ENCODE measurements around the gene ATP8B1. TPM values are rescaled to one million over a fixed set of nuclear protein-coding genes. Genes with fewer than 3 reads are reported as not detected.

ATP8B1 gene
- total RNA-seq, 1 experiment from 2014 or later, result 1.1 TPM

- peaks cover 2% of the 10 kb centered on the region; the same call in 1 of the 2 replicates for H3K4me1 ChIP-seq (ENCODE audit: insufficient read depth, low read length)
- no peaks in the 10 kb centered on the region for H3K36me3 Mint-ChIP-seq (ENCODE audit: insufficient read depth in 1 of 3, low read depth in 3 of 3)
- H3K56ac ChIP-seq (ENCODE audit: insufficient read length, low read depth, low read length), result no peak overlapping the region
- H4K5ac ChIP-seq (ENCODE audit: insufficient read length, low read depth, low read length), result no peak overlapping the region
- H3K4ac ChIP-seq (ENCODE audit: low read depth, low read length), result no peak overlapping the region
- DNase-seq, result no peak
- H3K27ac ChIP-seq (ENCODE audit: insufficient read length, low read depth, low read length), result no peak overlapping the region
- H2BK120ac ChIP-seq (ENCODE audit: low read depth, low read length, poor library complexity, severe bottlenecking), result no peak overlapping the region
- H3K27me3 ChIP-seq (ENCODE audit: insufficient read depth, low read length), result no peaks in the 10 kb centered on the region
- no peaks in the 10 kb centered on the region for H3K79me1 ChIP-seq (ENCODE audit: insufficient read depth, low read depth, low read length, poor library complexity, severe bottlenecking)
- no peak overlapping the region for H3K9ac ChIP-seq (ENCODE audit: extremely low read depth, insufficient read length, low read length)
- H2BK5ac ChIP-seq (ENCODE audit: insufficient read length, low read length), result no peak overlapping the region
- H2BK15ac ChIP-seq (ENCODE audit: low read depth, low read length), result no peak overlapping the region
- H4K20me1 ChIP-seq (ENCODE audit: control insufficient read depth, insufficient read depth, insufficient read length), result no peaks in the 10 kb centered on the region
- no peaks in the 10 kb centered on the region for H3K23me2 ChIP-seq (ENCODE audit: insufficient read length, low read depth, low read length, poor library complexity, severe bottlenecking)
- WGBS (ENCODE audit: extremely low coverage, insufficient read length, low lambda C conversion rate), result no CpG with 5 or more reads among the region's 6 CpGs
- no peak overlapping the region for H2AFZ ChIP-seq (ENCODE audit: low read length)
- no peak overlapping the region for H3K18ac ChIP-seq (ENCODE audit: insufficient read length, low read depth, low read length)
- peaks cover 5 to 11% of the 10 kb centered on the region in 2 experiments; a peak in 2 of 4 replicates for H3K4me1 Mint-ChIP-seq
- no peak overlapping the region for H3K27ac Mint-ChIP-seq
- H2AK5ac ChIP-seq (ENCODE audit: insufficient read length, low read length), result no peak overlapping the region
- no peak overlapping the region for H3K4me2 ChIP-seq (ENCODE audit: insufficient read depth, insufficient read length, low read length)
- no peak overlapping the region for H3K14ac ChIP-seq (ENCODE audit: insufficient read depth, low read length)
- no peak overlapping the region for H2BK12ac ChIP-seq (ENCODE audit: insufficient read length, low read depth, low read length)
- H3K9me3 Mint-ChIP-seq, result no peaks in the 10 kb centered on the region
- peaks cover 6% of the 10 kb centered on the region for H3K27me3 Mint-ChIP-seq (ENCODE audit: low read depth)
- H2BK20ac ChIP-seq (ENCODE audit: low read depth, low read length, poor library complexity, severe bottlenecking), result no peak overlapping the region
- TF ChIP-seq CTCF (conservative IDR thresholded peaks at IDR 0.05), result no peak
- no peak overlapping the region for H4K91ac ChIP-seq (ENCODE audit: insufficient read length, low read depth, low read length)
- no peak overlapping the region for H3K4me3 Mint-ChIP-seq
- H3K23ac ChIP-seq (ENCODE audit: insufficient read length, low read depth, low read length), result no peak overlapping the region
- H4K8ac ChIP-seq (replicated peaks; ENCODE audit: insufficient read length, low read depth, low read length), result no peak overlapping the region
- H3T11ph ChIP-seq (ENCODE audit: low read length), result no peak overlapping the region
- no peaks in the 10 kb centered on the region for H3K9me3 ChIP-seq (ENCODE audit: control insufficient read depth, low read depth, low read length)
- H3K79me2 ChIP-seq (ENCODE audit: insufficient read depth, low read length), result no peaks in the 10 kb centered on the region
These were observed 14.0 kb downstream of the ATP8B1 start for GRCh38 chr18:57789090-57789489.

Measured in H9 (cell line).